Stimulated activated CD4-positive, alpha-beta T cell treated with anti-CD3 and anti-CD28 coated beads, Interleukin-1b, Interleukin-23, amount 100 ng/mL, for 24 hours (primary cell): ENCODE measurements around the gene OR10K2.

Source experiments
- DNase-seq, 4 experiments: peaks; one replicate each; pipeline ENCODE4 v3.0.0-alpha.2; 2020; ENCODE audit warnings: low read depth in 4 of 4, low spot score in 1 of 4

Gene OR10K2

DNA sequence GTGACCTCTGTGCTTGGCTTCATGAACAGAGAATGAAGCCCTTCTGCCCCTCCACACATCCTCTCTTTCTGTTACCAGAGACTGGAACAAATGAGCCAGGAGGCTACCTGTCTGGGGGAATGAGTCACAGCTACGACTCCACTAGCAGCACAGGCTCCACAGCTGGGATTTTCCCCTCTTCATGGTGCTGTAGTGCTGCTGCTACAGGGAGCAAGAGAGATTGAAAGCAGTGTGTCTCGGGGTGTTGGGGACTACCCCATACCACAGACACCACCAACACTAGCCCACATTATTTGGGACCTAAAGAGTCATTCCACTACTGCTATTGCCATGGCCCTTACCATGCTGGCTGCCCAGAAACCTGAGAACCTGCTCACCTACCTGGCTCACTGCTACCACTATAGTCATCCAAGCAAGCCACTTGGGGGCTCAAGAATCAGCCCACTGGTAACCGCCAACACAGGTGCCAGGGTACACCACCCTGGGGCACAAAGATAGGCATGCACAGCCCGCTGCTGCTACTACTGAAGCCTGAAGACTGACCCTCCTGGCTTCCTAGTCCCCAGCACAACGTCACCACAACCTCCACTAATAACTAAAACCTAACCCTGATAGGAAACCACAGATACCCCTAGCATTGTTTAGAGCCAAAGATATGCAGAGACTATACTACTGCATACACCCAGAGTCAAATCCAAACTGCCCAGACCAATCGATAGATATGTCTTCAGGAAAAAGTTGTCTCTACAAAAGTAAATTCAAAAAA lies 54.7 kb downstream of the OR10K2 start:
- DNase-seq: peak in 1 of 4 experiments; percentile 31
